ENCODE measurements around the gene NOL12.

The NOL12 gene

DNA sequence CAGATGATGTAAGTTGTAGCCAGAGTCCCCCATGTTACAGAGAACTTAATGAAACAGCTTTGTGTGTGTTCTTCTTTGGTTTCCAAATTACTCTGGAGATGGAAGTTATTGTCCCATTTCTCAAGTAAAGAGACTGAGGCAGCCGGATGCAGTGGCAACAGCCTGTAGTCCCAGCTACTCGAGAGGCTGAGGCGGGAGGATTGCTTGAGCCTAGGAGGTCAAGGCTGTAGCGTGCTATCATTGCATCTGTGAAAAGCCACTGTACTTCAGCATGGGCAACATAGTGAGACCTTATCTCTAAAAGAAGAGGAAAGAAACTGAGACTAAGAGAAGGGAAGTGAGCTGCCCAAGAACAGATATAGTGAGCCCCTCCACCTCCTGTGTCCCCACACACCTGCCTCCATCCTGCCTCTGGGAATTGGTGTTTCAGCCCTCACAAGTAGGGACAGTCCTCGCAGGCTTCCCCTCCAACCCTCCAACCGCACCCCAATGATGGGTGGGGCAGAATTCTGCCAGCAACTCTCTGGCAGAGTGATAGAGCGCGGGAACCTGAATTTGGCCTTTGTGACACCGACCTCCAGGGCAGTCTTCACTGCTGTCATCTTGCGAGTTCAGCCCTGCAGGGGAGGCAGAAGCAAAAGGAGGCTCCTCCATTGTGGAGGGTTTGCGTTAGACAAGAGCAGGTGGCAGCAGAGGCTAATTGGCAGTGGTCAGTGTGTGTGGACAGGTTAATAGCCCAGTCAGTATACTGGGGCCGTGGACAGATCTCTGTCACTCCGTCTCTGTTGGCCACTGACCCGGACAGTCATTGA is 26.0 kb upstream of the NOL12 start:
- no peak for DNase-seq (ENCODE audit: low read depth)
- TF ChIP-seq, protein P1, sequence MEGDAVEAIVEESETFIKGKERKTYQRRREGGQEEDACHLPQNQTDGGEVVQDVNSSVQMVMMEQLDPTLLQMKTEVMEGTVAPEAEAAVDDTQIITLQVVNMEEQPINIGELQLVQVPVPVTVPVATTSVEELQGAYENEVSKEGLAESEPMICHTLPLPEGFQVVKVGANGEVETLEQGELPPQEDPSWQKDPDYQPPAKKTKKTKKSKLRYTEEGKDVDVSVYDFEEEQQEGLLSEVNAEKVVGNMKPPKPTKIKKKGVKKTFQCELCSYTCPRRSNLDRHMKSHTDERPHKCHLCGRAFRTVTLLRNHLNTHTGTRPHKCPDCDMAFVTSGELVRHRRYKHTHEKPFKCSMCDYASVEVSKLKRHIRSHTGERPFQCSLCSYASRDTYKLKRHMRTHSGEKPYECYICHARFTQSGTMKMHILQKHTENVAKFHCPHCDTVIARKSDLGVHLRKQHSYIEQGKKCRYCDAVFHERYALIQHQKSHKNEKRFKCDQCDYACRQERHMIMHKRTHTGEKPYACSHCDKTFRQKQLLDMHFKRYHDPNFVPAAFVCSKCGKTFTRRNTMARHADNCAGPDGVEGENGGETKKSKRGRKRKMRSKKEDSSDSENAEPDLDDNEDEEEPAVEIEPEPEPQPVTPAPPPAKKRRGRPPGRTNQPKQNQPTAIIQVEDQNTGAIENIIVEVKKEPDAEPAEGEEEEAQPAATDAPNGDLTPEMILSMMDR (IDR thresholded peaks at IDR 0.05; ENCODE audit: control insufficient read depth, extremely low read depth, insufficient read depth), result no peak
- peak overlapping the region; percentile 79 for H3K4me3 ChIP-seq (ENCODE audit: low read depth, low read length)

DNA sequence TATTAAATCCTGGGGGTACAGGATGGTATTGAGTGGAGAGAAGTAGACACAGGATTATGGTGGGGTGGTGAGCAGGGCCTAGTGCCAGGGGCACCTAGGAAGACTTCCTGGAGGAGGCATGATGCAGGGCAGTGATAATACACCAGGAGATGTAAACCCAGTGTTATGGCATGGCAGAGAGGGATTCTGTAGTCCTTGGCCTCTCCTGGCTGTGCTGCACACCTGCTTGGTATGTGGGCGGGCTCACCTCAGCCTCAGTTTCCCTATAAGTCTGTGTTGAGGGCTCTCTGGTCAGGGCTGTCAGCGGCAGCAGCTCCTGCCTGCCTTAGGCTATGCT is 25.5 kb upstream of the NOL12 start:
- no peak for DNase-seq (ENCODE audit: low read depth)
- H3K4me3 ChIP-seq (ENCODE audit: low read depth, low read length), result peak overlapping the region; percentile 79; the same call in 1 of the 2 replicates
- TF ChIP-seq, protein P1 (IDR thresholded peaks at IDR 0.05; ENCODE audit: control insufficient read depth, extremely low read depth, insufficient read depth), result no peak

DNA sequence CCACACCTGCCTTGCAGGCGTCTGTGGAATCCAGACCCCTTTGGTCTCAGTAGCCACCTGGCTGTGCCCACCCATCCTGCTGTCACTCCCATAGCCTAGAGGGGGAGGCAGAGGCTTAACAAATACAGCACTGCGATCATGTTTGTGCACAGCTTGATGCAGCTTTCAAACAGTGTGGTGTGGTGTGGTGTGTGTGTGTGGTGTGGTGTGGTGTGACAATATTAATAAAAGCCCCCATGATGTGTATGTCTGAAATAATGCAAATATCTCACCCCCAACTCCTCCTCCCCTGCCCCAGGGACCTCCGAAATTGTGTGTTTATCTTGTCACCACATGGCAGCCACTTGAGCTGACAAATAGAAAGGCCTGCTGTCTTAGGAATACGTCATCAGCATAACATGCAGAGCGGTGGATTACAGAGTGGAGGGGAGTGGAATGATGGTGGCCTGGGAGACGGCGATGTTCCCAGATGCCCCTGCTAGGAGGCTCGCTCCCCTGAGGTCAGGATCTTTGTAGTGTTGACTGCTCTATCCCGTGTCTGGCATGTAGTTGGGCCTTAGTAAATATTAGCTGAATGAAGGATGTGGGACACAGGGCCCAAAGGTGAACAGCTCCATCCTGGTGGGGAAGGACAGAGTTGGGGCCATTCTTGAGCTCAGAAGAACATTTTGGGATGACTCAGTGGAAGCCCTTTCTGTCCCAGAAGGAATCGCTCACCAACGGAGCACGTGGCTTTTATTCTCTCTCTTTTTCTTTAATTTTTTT is 24.8 kb upstream of the NOL12 start:
- TF ChIP-seq, protein P1 (IDR thresholded peaks at IDR 0.05; ENCODE audit: control insufficient read depth, extremely low read depth, insufficient read depth), result no peak
- no peak for DNase-seq (ENCODE audit: low read depth)
- no peak overlapping the region for H3K4me3 ChIP-seq (ENCODE audit: low read depth, low read length)

DNA sequence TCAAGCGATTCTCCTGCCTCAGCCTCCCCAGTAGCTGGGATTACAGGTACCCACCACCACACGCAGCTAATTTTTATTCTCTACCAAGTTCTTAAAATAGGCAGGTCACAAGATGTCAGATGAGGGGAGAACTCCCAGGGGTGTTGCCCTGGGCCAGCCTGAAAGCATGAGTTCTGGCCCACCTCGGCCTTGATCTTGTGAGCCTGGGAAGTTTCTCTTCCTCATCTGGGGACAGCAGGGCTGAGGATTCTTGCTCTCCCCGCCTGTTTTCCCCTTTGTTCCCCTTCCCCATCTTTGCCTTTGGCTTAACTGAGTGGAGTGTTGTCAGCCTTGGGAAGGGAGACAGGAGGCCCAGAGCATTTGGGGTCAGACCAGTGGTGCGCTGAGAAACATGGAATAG is 24.1 kb upstream of the NOL12 start:
- TF ChIP-seq, protein P1 (IDR thresholded peaks at IDR 0.05; ENCODE audit: control insufficient read depth, extremely low read depth, insufficient read depth), result no peak
- no peak for DNase-seq (ENCODE audit: low read depth)
- H3K4me3 ChIP-seq (ENCODE audit: low read depth, low read length), result no peak overlapping the region

DNA sequence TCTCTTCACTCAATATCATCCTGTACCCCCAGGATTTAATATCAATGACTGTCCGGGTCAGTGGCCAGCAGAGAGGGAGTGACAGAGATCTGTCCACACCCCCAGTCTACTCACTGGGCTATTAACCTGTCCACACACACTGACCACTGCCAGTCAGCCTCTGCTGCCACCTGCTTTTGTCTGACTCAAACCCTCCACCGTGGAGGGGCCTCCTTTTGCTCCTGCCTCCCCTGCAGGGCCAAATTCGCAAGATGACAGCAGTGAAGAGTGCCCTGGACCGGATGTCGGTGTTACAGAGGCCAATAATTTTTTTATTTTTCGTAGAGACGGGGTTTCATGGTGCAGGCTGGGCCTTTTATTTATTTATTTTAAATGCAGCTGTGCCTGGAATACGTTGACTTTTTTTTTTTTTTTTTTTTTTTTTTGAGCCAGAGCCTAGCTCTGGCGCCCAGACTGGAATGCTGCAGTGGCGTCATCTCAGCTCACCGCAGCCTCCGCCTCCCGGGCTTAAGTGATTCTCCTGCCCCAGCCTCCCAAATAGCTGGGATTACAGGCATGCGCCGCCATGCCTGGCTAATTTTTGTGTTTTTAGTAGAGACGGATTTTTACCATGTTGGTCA is 22.5 kb upstream of the NOL12 start:
- no peak for DNase-seq (ENCODE audit: low read depth)
- H3K4me3 ChIP-seq (ENCODE audit: low read depth, low read length), result no peak overlapping the region
- TF ChIP-seq, protein P1 (IDR thresholded peaks at IDR 0.05; ENCODE audit: control insufficient read depth, extremely low read depth, insufficient read depth), result no peak

DNA sequence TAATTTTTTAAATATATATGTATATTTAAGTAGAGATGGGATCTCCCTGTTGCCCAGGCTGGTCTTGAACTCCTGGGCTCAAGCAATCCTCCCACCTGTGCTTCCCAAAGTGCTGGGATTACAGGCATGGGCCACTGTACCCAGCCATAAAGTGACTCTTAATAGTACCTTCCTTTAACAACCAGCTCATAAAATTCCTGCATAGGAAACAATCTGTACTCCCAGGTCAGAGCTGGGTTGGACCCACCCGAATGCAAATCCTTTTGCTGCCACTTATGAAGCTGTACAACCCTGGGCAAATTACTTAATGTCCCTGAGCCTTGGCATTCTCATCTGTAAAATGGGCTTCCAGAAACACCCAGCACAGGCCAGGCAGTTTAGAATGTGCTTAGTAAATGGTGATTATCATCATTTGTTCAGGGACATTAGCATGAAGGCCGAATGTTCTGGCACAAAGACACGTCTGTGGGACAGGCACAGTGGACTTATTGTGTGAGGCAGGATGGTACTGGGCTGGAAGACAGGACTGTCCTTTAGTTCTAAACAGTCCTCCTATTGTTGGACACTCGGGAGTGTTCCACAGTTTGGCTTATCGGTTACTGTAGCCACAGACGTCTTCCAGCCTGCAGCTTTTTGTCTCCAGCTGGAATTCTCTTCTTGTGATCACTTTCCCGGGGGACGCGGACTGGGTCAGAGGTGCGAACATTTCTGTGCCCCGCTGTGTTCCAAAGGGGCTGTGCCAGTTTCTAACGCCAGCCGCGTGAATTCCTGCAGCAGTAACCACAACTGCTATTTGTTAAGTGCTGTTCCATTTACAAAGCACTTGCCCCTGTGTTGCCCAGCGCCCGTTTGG is 21.7 kb upstream of the NOL12 start:
- TF ChIP-seq, protein P1 (IDR thresholded peaks at IDR 0.05; ENCODE audit: control insufficient read depth, extremely low read depth, insufficient read depth), result no peak
- no peak for DNase-seq (ENCODE audit: low read depth)
- H3K4me3 ChIP-seq (ENCODE audit: low read depth, low read length), result no peak overlapping the region

Data from LNCaP clone FGC (cell line).